Stimulated activated naive CD8-positive, alpha-beta T cell treated with anti-CD3 and anti-CD28 coated beads, Interleukin-15, Interleukin-2, amounts not matched to agents 100 U/mL and 50 U/mL, for 24 hours (primary cell): ENCODE measurements around the gene SMIM35.

Experiments
- ATAC-seq: fragments of 150-1000 bp; cut with Tn5 transposase; one replicate; pipeline ENCODE4 v1.10.0; 2021
- DNase-seq: peaks from one replicate; pipeline ENCODE4 v3.0.0; 2021

SMIM35 gene

GRCh38 chr11:118057251-118058145 is 29.3 kb downstream of the SMIM35 start:
- DNase-seq (no peak), ATAC-seq (no peak)

- ATAC-seq (no peak), DNase-seq (no peak)
Measured at GRCh38 chr11:118056806-118057205, 30.0 kb downstream of the SMIM35 start.

DNA sequence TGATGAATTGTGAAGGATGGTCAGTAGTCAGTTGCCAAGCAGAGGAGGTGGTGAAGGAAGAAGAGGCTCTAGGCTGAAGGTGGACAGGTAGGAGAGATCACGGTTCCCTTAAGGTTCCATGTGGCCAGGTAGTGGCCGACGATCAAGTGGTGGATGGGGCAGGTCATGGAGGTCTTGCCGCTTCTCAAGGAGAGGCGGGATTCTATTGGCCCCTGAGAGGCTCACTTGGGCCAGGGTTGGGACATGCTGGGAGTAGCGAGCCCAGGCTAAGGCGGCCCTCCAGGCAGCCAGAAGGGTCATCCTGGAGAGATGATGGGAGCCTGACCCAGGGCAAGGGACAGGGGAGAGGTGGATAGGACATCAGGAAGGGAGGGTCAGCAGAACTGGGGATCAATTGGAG is 30.8 kb downstream of the SMIM35 start:
- DNase-seq (no peak), ATAC-seq (no peak)

DNA sequence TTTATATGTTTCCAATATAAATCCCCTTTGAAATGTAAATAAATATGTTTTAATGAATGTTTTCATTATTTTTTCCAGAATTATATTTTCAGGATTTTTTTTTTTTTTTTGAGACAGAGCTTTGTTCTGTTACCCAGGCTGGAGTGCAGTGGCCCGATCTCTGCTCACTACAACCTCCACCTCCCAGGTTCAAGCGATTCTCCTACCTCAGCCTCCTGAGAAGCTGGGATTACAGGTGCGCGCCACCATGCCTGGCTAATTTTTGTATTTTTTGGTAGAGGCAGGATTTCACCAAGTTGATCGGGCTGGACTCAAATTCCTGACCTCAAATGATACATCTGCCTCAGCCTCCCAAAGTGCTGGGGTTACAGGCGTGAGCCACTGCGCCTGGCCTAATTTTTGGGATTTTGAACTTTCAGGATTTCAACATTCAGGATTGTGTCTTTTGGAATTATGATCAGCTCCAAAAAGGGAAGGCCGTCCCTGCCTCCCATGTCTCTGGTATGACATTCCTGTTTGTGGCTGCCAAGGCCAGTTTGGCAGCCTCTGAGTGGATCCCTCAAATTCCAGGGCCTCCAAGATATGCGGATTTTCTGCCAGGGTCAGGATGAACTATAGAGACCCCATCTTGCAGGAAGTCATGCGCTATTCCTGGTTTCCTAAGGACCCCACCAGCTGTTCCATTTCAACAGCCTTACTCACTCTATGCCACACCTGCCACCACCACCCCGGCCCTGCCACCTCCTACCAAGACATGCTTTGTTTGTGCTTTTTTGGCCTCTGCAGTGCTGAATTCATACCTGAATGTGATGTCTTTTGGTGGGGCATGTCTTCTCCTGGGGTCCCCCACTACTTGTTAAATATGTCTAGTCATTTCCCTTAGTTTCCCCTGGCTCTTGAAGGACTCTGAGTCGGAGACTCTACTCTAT is 31.8 kb downstream of the SMIM35 start:
- ATAC-seq: no peak
- no peak for DNase-seq

GRCh38 chr11:118052581-118053206 is 34.1 kb downstream of the SMIM35 start:
- DNase-seq: no peak
- no peak for ATAC-seq

DNA sequence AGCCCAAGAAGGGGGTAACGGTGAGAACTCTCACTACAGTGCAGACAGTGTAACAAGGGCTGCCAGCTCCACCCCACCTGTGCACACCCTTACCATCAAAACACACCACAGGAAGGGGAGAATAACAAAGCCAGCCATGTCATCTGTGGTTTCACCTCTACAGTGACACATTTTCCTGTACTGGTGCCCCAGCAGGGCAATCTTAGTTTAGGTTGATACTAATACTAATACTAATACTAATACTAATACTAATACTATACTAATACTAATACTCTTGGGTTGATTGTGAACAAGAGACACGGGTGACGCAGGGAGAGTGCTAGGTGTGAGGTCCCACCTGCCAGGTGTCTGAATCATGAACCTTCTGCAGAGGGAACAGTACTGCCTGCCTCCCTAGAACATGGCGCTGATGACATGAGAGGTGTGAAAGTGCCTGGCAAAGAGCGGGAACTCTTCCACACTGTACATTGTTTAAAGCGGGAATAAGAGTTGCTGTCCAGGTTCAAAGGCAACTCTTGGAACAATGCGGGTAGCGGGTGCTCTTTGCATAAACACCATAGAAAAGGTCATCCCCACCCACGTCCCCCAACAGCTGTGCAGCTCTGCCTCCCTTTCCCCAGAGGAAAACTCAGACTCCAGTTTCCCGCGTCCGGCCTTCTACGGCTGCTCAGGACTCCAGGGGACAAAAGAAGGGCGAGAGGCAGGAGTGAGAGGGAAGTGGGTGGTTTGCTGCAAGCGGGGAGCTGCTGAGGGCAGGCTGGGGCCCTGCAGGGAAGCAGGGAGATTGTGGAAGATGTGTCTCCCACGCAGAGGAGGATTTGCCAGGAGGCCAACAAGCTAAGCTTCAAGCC is 34.9 kb downstream of the SMIM35 start:
- ATAC-seq: peak; percentile 84
- peak; percentile 55 for DNase-seq

DNA sequence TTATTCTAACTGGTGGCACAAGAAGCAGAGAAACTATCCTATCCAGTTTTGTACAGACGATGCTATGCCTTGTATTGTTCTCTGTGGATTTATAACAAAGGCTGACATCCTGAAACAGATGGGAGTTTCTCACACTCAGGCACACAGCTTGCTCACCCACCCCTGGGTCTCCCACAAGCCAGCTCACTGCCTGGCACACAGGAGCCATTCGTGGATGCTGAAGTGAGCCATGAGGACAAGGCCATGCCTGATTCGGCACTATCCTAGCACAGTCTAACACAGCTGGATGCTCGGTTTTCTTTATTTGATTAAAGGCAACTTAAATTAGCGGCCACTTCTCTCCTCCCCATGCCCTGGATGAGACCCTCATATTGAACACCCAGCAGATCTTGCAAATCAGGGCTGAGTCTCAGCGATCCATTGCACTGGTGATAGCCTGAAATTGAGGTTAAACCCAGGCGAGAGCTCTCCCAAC is 35.6 kb downstream of the SMIM35 start:
- ATAC-seq (no peak), DNase-seq (no peak)

GRCh38 chr11:118050208-118050891 is 36.4 kb downstream of the SMIM35 start:
- DNase-seq: no peak
- no peak for ATAC-seq

GRCh38 chr11:118049771-118050170 is 37.0 kb downstream of the SMIM35 start:
- no peak for DNase-seq
- ATAC-seq: no peak

DNA sequence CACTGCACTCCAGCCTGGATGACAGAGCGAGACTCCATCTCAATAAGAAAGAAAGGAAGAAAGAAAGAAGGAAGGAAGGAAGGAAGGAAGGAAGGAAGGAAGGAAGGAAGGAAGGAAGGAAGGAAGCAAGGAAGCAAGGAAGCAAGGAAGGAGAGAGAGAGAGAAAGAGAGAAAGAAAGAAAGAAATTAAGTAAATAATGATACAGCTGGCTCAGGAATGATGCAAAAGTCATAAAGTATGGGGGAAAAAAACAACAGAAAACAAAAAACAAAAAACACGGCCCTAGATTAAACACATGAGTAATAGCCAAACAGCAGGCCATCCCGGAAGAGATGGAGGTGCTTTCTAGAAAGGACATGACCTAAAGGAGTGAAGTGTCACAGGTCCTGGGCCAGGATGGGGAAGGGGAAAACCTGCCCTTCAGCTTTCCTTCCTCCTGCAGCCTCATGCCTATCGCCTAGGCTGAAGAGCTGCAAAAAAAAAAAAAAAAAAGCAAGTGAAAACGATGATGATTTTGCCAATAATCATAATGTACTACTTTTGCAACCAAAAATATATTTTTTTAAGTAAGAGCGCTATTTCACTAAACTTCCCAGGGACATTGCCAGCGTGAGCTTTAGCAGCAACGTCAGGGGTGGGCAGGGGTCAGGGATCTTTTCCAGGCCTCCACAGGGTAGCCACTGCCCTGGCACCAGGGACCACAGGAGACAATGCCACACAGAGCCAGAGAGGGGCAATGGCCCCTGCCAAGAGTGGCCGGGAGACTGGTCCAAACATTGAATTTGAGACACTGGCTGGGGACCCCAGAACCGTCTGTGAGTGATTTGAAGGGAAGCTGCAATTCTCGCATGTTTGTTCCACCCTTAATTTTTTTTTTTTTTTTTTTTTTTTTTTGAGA is 38.0 kb downstream of the SMIM35 start:
- ATAC-seq (no peak), DNase-seq (no peak)

- ATAC-seq (no peak), DNase-seq (no peak)
Measured at GRCh38 chr11:118047749-118048148, 39.0 kb downstream of the SMIM35 start.

DNA sequence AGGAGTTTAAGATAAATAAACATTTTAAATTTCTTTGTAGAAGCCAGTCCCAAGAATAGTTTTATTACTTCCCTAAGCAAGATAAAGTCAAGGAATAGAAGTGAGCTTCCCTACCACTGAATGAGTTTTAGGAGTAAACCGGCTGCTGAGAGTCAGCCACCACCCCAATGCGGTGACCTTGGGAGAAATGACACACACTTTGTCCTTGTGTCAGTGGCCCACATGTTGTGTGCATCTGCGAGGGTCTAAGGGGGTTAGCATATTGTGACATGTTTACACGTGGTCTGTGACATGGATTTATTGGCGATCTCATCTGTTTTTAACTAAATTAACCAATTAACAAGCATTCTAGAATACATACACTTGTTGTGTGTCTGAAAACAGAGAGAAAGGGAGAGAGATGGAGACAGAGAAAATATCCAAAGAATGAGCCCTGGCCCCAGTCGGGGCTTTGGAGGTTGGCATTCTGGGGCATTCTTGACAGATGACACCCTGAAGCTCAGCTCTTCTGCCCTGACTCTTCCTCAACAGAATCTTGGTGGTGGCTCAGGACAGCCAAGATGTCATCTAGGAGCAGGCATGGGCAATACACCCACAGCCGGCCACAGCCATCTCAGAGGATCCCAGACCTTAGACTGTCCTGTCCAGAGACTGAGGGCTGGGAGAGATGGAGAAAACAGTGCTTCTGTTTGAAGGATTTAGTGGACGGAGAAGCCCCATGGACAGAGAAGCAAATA is 39.6 kb downstream of the SMIM35 start:
- peak; percentile 42 for DNase-seq
- peak; percentile 22 for ATAC-seq

GRCh38 chr11:118046051-118046963 is 40.5 kb downstream of the SMIM35 start:
- peak; percentile 31 for DNase-seq
- ATAC-seq: peak; percentile 88

- DNase-seq: no peak
- ATAC-seq: no peak
Measured at GRCh38 chr11:118045191-118045590, 41.6 kb downstream of the SMIM35 start.

DNA sequence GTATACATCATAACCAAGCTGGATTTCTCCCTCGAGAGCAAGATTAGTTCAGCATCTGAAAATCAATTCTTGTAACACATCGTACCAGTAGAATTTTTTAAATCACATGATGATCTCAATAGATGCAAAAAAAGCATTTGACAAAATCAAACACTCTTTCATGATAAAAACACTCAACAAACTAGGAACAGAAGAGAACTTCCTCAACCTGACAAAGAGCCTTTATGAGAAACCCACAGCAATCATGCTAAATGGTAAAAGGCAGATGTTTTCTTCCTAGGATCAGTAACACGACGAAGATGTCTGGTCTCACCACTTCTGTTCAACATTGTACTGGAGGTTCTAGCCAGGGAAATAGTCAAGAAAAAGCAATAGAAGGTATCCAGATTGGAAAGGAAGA is 44.0 kb downstream of the SMIM35 start:
- no peak for ATAC-seq
- DNase-seq: no peak

- no peak for DNase-seq
- no peak for ATAC-seq
Measured at GRCh38 chr11:118042141-118042540, 44.6 kb downstream of the SMIM35 start.

- DNase-seq (no peak), ATAC-seq (no peak)
Measured at GRCh38 chr11:118033443-118033842, 53.3 kb downstream of the SMIM35 start.

- DNase-seq (no peak), ATAC-seq (no peak)
Measured at GRCh38 chr11:118028626-118029025, 58.1 kb downstream of the SMIM35 start.
